ENCODE results near the gene KCNC4.

DNA sequence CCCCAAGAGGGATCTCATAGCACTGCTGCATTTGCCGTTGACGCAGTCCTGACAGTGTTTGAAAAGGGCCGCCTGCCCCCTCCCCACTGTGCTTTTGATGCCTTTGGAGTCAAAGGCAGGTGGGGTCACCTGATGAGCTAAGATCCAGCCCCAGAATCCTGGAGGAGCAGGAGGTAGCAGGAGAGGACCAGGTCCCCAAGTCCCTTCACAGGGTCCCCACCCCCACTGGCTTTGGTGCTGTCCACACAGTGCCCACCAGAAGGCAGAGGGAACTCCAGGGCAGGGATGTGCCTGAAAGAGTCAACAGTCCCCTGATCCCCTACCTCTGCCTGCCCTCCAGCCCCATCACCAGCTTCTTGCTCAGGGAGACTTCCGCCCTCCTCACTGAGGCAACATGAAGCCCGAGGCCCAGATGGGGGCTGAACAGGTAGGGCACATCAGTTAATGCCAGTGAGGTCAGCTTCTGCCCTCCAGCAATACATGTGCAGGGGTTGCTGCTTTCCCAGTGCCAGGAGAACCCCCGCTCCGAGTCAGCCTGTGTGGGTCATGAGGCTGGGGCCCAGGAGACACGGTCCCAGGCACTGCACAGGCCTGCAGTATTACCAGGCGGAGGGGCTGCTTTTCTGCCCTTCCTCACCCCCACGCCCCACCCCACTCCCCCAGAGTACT, 8.8 kb upstream of the KCNC4 start:
- TF ChIP-seq, protein P1, sequence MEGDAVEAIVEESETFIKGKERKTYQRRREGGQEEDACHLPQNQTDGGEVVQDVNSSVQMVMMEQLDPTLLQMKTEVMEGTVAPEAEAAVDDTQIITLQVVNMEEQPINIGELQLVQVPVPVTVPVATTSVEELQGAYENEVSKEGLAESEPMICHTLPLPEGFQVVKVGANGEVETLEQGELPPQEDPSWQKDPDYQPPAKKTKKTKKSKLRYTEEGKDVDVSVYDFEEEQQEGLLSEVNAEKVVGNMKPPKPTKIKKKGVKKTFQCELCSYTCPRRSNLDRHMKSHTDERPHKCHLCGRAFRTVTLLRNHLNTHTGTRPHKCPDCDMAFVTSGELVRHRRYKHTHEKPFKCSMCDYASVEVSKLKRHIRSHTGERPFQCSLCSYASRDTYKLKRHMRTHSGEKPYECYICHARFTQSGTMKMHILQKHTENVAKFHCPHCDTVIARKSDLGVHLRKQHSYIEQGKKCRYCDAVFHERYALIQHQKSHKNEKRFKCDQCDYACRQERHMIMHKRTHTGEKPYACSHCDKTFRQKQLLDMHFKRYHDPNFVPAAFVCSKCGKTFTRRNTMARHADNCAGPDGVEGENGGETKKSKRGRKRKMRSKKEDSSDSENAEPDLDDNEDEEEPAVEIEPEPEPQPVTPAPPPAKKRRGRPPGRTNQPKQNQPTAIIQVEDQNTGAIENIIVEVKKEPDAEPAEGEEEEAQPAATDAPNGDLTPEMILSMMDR (conservative IDR thresholded peaks at IDR 0.05 in 1 of 2, IDR thresholded peaks at IDR 0.05 in 1 of 2; ENCODE audit: extremely low read depth in 1 of 2, insufficient read depth in 1 of 2, low read depth in 1 of 2, low read length in 2 of 2) = no peak
- TF ChIP-seq EZH2 (IDR thresholded peaks at IDR 0.05; ENCODE audit: borderline replicate concordance, low read length) = no peak

Data from mammary epithelial cell (primary cell).